Fibroblast of pulmonary artery (primary cell): ENCODE data around the gene OSBPL5.
"Not testable (repeated sequence)": the region's sequence is repeated elsewhere in the genome, so short reads cannot be mapped to it uniquely, and the experiment has no call there.

ENCODE experiments used
- DNase-seq: peaks from one replicate; pipeline ENCODE4 v3.0.0-alpha.2; 2010; ENCODE audit warnings: low read depth
- H3K4me3 ChIP-seq: replicated peaks from 2 replicates; pipeline ENCODE4 v1.5.1; 2011; ENCODE audit warnings: low read depth, mild to moderate bottlenecking, control low read depth, low read length, moderate library complexity
- TF ChIP-seq, protein P1 (sequence below): IDR thresholded peaks from 2 replicates; pipeline ENCODE4 v1.5.1; 2011; ENCODE audit warnings: mild to moderate bottlenecking, control low read depth, low read length, inconsistent platforms; ENCODE audit errors: missing control alignments

OSBPL5 gene

GRCh38 chr11:3073029-3073435 is 92.1 kb downstream of the OSBPL5 start:
- H3K4me3 ChIP-seq = no peak overlapping the region
- DNase-seq = peak; percentile 95
- TF ChIP-seq, protein P1, sequence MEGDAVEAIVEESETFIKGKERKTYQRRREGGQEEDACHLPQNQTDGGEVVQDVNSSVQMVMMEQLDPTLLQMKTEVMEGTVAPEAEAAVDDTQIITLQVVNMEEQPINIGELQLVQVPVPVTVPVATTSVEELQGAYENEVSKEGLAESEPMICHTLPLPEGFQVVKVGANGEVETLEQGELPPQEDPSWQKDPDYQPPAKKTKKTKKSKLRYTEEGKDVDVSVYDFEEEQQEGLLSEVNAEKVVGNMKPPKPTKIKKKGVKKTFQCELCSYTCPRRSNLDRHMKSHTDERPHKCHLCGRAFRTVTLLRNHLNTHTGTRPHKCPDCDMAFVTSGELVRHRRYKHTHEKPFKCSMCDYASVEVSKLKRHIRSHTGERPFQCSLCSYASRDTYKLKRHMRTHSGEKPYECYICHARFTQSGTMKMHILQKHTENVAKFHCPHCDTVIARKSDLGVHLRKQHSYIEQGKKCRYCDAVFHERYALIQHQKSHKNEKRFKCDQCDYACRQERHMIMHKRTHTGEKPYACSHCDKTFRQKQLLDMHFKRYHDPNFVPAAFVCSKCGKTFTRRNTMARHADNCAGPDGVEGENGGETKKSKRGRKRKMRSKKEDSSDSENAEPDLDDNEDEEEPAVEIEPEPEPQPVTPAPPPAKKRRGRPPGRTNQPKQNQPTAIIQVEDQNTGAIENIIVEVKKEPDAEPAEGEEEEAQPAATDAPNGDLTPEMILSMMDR = no peak

GRCh38 chr11:3069425-3069824 is 95.7 kb downstream of the OSBPL5 start:
- DNase-seq = no peak
- TF ChIP-seq, protein P1 = no peak
- no peak overlapping the region for H3K4me3 ChIP-seq

DNA sequence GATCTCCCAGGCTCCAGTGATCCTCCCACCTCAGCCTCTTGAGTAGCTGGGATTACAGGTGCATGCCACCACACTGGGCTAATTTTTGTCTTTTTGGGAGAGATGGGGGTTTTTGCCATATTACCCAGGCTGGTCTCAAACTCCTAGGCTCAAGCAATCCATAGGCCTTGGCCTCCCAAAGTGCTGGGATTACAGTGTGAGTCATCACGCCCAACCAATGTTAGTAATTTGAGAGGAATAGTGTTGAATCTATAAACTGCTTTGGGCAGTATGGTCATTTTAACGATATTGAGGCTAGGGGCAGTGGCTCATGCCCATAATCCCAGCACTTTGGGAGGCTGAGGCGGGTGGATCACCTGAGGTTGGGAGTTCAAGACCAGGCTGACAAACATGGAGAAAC is 98.8 kb downstream of the OSBPL5 start:
- H3K4me3 ChIP-seq, DNase-seq: not testable (repeated sequence)

DNA sequence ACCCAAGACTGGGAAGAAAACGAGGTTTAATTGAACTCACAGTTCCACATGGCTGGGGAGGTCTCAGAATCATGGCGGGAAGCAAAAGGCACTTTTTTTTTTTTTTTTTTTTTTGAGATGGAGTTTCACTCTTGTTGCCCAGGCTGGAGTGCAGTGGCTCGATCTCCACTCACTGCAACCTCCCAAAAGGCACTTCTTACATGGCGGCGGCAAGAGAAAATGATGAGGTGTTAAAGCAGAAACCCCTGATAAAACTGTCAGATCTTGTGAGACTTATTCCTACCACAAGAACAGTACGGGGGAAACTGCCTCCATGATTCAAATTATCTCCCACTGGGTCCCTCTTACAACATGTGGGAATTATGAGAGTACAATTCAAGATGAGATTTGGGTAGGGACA is 100.4 kb downstream of the OSBPL5 start:
- DNase-seq = not testable (repeated sequence)

DNA sequence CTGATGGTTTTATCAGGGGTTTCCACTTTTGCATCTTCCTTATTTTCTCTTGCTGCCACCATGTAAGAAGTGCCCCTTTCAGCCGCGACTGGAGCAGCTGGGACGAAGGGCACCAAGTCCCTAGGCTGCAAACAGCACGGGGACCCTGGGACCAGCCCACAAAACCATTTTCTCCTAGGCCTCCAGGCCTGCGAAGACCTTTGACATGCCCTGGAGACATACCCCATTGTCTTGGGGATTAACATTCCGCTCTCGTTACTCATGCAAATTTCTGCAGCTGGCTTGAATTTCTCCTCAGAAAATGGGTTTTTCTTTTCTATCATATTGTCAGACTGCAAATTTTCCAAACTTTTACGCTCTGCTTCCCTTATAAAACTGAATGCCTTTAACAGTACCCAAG is 101.2 kb downstream of the OSBPL5 start:
- peak; percentile 29 for DNase-seq
- not testable (repeated sequence) for H3K4me3 ChIP-seq

More for the DNA sequence above, 100.4 kb downstream of the OSBPL5 start:
- not testable (repeated sequence) for H3K4me3 ChIP-seq

- DNase-seq, H3K4me3 ChIP-seq: not testable (repeated sequence)
These were observed 101.7 kb downstream of the OSBPL5 start for GRCh38 chr11:3063432-3063831.

GRCh38 chr11:3060436-3061025 is 104.6 kb downstream of the OSBPL5 start:
- H3K4me3 ChIP-seq = no peak overlapping the region
- DNase-seq = no peak
- TF ChIP-seq, protein P1 = no peak

- TF ChIP-seq, protein P1 = no peak
- peak; percentile 78 for DNase-seq
- no peak overlapping the region for H3K4me3 ChIP-seq
These were observed 106.1 kb downstream of the OSBPL5 start for GRCh38 chr11:3058753-3059664.
